Fibroblast of villous mesenchyme (primary cell): ENCODE data around the gene RUVBL1. TPM values are rescaled to one million over a fixed set of nuclear protein-coding genes. Genes with fewer than 3 reads are reported as not detected.

Experiments
- DNase-seq: peaks from one replicate; pipeline ENCODE4 v3.0.0-alpha.2; 2010; ENCODE audit warnings: low read depth
- H3K4me3 ChIP-seq: 2 replicates; pipeline ENCODE4 v1.5.1; 2011; ENCODE audit warnings: low read depth, mild to moderate bottlenecking, low read length
- total RNA-seq: library from RNA; depleted of rRNA; stranded (reverse); fragments of >200 nt; gene quantifications from 2 replicates; pipeline ENCODE4 v1.2.3, GENCODE V29; 2012
- TF ChIP-seq, protein P1 (sequence below): IDR thresholded peaks from 2 replicates; pipeline ENCODE4 v1.5.1; 2012; ENCODE audit warnings: low read depth, mild to moderate bottlenecking, low read length; ENCODE audit not compliant: insufficient read depth

RUVBL1 gene
- total RNA-seq, 1 donor, result 83.8 TPM

DNA sequence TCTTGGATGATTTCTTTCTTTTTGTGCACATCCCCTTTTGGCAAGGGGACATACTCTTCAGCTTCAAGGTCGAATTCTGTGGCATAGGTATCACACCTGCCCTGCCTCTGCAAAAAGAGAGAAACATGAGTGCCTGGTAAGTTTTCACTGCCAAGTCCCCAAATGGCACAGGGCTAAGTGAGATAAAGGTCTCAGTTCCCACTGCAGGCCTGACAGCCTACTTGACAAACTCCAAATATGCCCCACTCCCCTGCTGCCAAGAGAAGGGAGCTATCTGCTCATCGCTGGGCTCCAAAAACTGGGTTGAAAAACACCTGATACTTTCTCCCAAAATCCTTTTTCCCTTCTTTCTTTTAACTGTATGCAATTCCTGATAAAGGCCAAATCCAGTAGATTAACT is 23.0 kb downstream of the RUVBL1 start:
- no peak for DNase-seq
- TF ChIP-seq, protein P1, sequence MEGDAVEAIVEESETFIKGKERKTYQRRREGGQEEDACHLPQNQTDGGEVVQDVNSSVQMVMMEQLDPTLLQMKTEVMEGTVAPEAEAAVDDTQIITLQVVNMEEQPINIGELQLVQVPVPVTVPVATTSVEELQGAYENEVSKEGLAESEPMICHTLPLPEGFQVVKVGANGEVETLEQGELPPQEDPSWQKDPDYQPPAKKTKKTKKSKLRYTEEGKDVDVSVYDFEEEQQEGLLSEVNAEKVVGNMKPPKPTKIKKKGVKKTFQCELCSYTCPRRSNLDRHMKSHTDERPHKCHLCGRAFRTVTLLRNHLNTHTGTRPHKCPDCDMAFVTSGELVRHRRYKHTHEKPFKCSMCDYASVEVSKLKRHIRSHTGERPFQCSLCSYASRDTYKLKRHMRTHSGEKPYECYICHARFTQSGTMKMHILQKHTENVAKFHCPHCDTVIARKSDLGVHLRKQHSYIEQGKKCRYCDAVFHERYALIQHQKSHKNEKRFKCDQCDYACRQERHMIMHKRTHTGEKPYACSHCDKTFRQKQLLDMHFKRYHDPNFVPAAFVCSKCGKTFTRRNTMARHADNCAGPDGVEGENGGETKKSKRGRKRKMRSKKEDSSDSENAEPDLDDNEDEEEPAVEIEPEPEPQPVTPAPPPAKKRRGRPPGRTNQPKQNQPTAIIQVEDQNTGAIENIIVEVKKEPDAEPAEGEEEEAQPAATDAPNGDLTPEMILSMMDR, result no peak
- no peak overlapping the region for H3K4me3 ChIP-seq

- H3K4me3 ChIP-seq, result no peak overlapping the region
- TF ChIP-seq, protein P1, result no peak
- no peak for DNase-seq
These were observed 23.5 kb downstream of the RUVBL1 start for GRCh38 chr3:128100161-128100560.

DNA sequence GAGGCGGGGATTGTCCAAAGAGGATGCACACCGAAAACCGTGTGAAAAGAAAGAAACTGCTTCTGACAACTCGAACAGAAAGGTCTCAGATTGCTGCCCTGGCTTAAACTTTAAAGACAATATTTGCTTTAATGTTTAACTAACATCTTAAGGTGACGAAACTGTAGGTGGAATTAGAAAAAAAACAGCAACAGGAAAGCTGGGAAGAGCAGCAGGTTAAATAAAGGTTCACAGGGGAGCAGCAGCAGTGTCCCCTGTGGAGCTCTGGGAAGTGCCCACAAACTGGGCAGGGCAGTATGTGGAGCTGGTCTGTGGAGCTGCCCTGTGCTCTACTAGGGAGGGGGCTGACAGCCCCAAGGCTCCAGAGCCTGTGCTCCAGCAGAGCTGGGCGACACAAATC is 25.4 kb downstream of the RUVBL1 start:
- TF ChIP-seq, protein P1, result no peak
- H3K4me3 ChIP-seq, result no peak overlapping the region
- DNase-seq, result no peak

GRCh38 chr3:128095222-128095703 is 28.3 kb downstream of the RUVBL1 start:
- DNase-seq, result peak; percentile 86
- TF ChIP-seq, protein P1, result peak; percentile 88
- H3K4me3 ChIP-seq, result no peak overlapping the region

- TF ChIP-seq, protein P1, result no peak
- DNase-seq, result no peak
- no peak overlapping the region for H3K4me3 ChIP-seq
These were observed 29.1 kb downstream of the RUVBL1 start for GRCh38 chr3:128094295-128095151.

DNA sequence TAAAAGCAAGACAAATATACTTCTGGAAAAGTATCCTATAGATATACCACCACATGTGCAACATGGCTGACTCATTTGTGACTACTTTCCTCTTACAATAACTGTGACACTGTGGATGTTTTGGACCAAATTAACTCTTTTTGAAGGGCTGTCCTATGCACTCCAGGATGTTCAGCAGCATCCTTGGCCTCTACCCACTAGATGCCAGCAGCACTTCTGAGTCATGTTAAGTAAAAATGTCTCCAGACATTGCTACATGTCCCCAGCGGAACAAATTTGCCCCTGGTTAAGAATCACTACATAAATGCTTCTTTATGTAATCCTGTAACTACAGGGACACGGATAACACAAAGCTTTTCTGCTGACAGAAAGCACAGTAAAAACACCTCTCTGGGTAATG is 32.0 kb downstream of the RUVBL1 start:
- H3K4me3 ChIP-seq, result no peak overlapping the region
- DNase-seq, result no peak
- TF ChIP-seq, protein P1, result no peak
